Measurements from ENCODE around the gene RAB11B.

GRCh38 chr19:8438236-8438635 is 48.1 kb downstream of the RAB11B start:
- TF ChIP-seq CTCF (IDR thresholded peaks at IDR 0.05; ENCODE audit: borderline replicate concordance, extremely low read depth, low read length, poor library complexity, severe bottlenecking): no peak
- no peak for TF ChIP-seq EZH2 (IDR thresholded peaks at IDR 0.05; ENCODE audit: borderline replicate concordance, low read depth, low read length, severe bottlenecking)
